ENCODE data around the gene EEFSEC. TPM values are rescaled to one million over a fixed set of nuclear protein-coding genes. Genes with fewer than 3 reads are reported as not detected.

Gene EEFSEC
- total and polyA plus RNA-seq, 2 experiments from 2014 or later, result 10.1 to 16.2 TPM

GRCh38 chr3:128342701-128343180 lies 189.5 kb downstream of the EEFSEC start (continued):
- TF ChIP-seq ZNF462 (CRISPR knock-in tag; IDR thresholded peaks at IDR 0.05), result no peak
- no peak for TF ChIP-seq ETS1 (IDR thresholded peaks at IDR 0.05)
- TF ChIP-seq ZNF114 (CRISPR knock-in tag; IDR thresholded peaks at IDR 0.05), result no peak

- H3K36me3 Mint-ChIP-seq (ENCODE audit: low read depth), result no peaks in the 10 kb centered on the region
- H3K27me3 ChIP-seq (ENCODE audit: insufficient read depth), result no peaks in the 10 kb centered on the region
- H2AFZ ChIP-seq, result no peak overlapping the region
- peaks cover 5% of the 10 kb centered on the region for H3K27me3 Mint-ChIP-seq (ENCODE audit: insufficient read depth, low read depth, poor library complexity)
- peaks cover 3% of the 10 kb centered on the region for H3K4me1 ChIP-seq (ENCODE audit: insufficient read depth)
- DNase-seq (ENCODE audit: low spot score) (no peak), ATAC-seq (peak; percentile 55)
- H3K27ac Mint-ChIP-seq, result peak overlapping the region; percentile 72; the same call in 1 of the 2 replicates
- no peak overlapping the region for H3K4me3 ChIP-seq
- H4K20me1 ChIP-seq (replicated peaks; ENCODE audit: insufficient read depth), result no peaks in the 10 kb centered on the region; the same call in 1 of the 2 replicates
- no peaks in the 10 kb centered on the region for H3K9me2 ChIP-seq (ENCODE audit: insufficient read depth)
- peaks cover 16% of the 10 kb centered on the region for H3K4me1 Mint-ChIP-seq
- H3K79me2 ChIP-seq (replicated peaks; ENCODE audit: insufficient read depth), result no peaks in the 10 kb centered on the region
- no peak overlapping the region for H3K27ac ChIP-seq (ENCODE audit: low read depth)
- H3K4me2 ChIP-seq, result no peak overlapping the region
- no peak overlapping the region for H3K4me3 Mint-ChIP-seq
- no peaks in the 10 kb centered on the region for H3F3A ChIP-seq (replicated peaks; ENCODE audit: low read depth)
- no peaks in the 10 kb centered on the region for H3K36me3 ChIP-seq (ENCODE audit: insufficient read depth)
- H3K9me3 Mint-ChIP-seq, result no peaks in the 10 kb centered on the region
- no peak for TF ChIP-seq ZNF114 (CRISPR knock-in tag; IDR thresholded peaks at IDR 0.05)
- TF ChIP-seq EZH2phosphoT487 (IDR thresholded peaks at IDR 0.05; ENCODE audit: unreplicated experiment), result no peak
- TF ChIP-seq POLR2AphosphoS5 (IDR thresholded peaks at IDR 0.05; ENCODE audit: low read depth), result no peak
- no peak for TF ChIP-seq CTCF (conservative IDR thresholded peaks at IDR 0.05; ENCODE audit: low read depth in 2 of 2)
Observed at GRCh38 chr3:128343287-128344051, 190.2 kb downstream of the EEFSEC start.
